Measurements from ENCODE around the gene ADPRHL1.
"Not testable (repeated sequence)": the region's sequence is repeated elsewhere in the genome, so short reads cannot be mapped to it uniquely, and the experiment has no call there.

ADPRHL1 gene

GRCh38 chr13:113454936-113455335 lies 1.6 kb upstream of the ADPRHL1 start:
- no peak for DNase-seq

GRCh38 chr13:113452466-113452865 lies 822 bp downstream of the ADPRHL1 start:
- DNase-seq: no peak

GRCh38 chr13:113451951-113452421 lies 1.3 kb downstream of the ADPRHL1 start:
- DNase-seq: no peak

- not testable (repeated sequence) for DNase-seq
Observed at GRCh38 chr13:113450861-113451620, 2.2 kb downstream of the ADPRHL1 start.

GRCh38 chr13:113450348-113450744 lies 2.9 kb downstream of the ADPRHL1 start:
- not testable (repeated sequence) for DNase-seq

- no peak for DNase-seq
Observed at GRCh38 chr13:113449693-113450347, 3.5 kb downstream of the ADPRHL1 start.

- DNase-seq: no peak
Observed at GRCh38 chr13:113448885-113449692, 4.2 kb downstream of the ADPRHL1 start.

- no peak for DNase-seq
Observed at GRCh38 chr13:113448545-113448884, 4.8 kb downstream of the ADPRHL1 start.

- DNase-seq: no peak
Observed at GRCh38 chr13:113447596-113447995, 5.7 kb downstream of the ADPRHL1 start.

GRCh38 chr13:113446488-113446854 lies 6.8 kb downstream of the ADPRHL1 start:
- no peak for DNase-seq

GRCh38 chr13:113445791-113446487 lies 7.3 kb downstream of the ADPRHL1 start:
- no peak for DNase-seq

GRCh38 chr13:113443991-113444390 lies 9.3 kb downstream of the ADPRHL1 start:
- DNase-seq: no peak

- no peak for DNase-seq
Observed at GRCh38 chr13:113442985-113443362, 10.3 kb downstream of the ADPRHL1 start.

- no peak for DNase-seq
Observed at GRCh38 chr13:113442354-113442984, 10.8 kb downstream of the ADPRHL1 start.

GRCh38 chr13:113441661-113442060 lies 11.6 kb downstream of the ADPRHL1 start:
- no peak for DNase-seq

- DNase-seq: no peak
Observed at GRCh38 chr13:113437408-113438010, 15.8 kb downstream of the ADPRHL1 start.

GRCh38 chr13:113436866-113437265 lies 16.4 kb downstream of the ADPRHL1 start:
- not testable (repeated sequence) for DNase-seq

GRCh38 chr13:113435907-113436306 lies 17.4 kb downstream of the ADPRHL1 start:
- not testable (repeated sequence) for DNase-seq

GRCh38 chr13:113433391-113433916 lies 19.8 kb downstream of the ADPRHL1 start:
- DNase-seq: no peak

GRCh38 chr13:113432506-113433270 lies 20.6 kb downstream of the ADPRHL1 start:
- no peak for DNase-seq

GRCh38 chr13:113431171-113431570 lies 22.1 kb downstream of the ADPRHL1 start:
- no peak for DNase-seq

All from bone marrow (tissue), 2 donors.